Activated B cell treated with CpG ODN at 0.5 μM for 24 hours (primary cell): Measurements from ENCODE around the gene SMC4. TPM values are rescaled to one million over a fixed set of nuclear protein-coding genes. Genes with fewer than 3 reads are reported as not detected.

ENCODE experiments used
- ATAC-seq: fragments of 200-7000 bp; cut with Tn5 transposase; one replicate; pipeline ENCODE4 v1.10.0; 2021; ENCODE audit warnings: low read depth, mild to moderate bottlenecking, moderate library complexity
- CTCF ChIA-PET: fragments of 350-600 bp; sonication (Branson Sonifier 250); formaldehyde crosslinking; loops from one replicate; lab custom pipeline; 2021; ENCODE audit warnings: antibody characterized with exemption; lab: Charles Lee
- POLR2A ChIA-PET: fragments of 350-600 bp; sonication (Branson Sonifier 250); formaldehyde crosslinking; loops from one replicate; lab custom pipeline; 2021; ENCODE audit warnings: antibody characterized with exemption; lab: Charles Lee
- DNase-seq: peaks from one replicate; pipeline ENCODE4 v3.0.0; 2022
- H3K27ac Mint-ChIP-seq: one replicate; pipeline ENCODE4 v1.8.0; 2020; ENCODE audit warnings: mixed read lengths
- H3K27me3 Mint-ChIP-seq: one replicate; pipeline ENCODE4 v1.8.0; 2021; ENCODE audit warnings: mixed read lengths
- H3K36me3 Mint-ChIP-seq: one replicate; pipeline ENCODE4 v1.8.0; 2021; ENCODE audit warnings: low read depth, mixed read lengths
- H3K4me1 Mint-ChIP-seq: one replicate; pipeline ENCODE4 v1.8.0; 2021; ENCODE audit warnings: mixed read lengths
- H3K4me3 Mint-ChIP-seq: one replicate; pipeline ENCODE4 v1.8.0; 2020; ENCODE audit warnings: mild to moderate bottlenecking, mixed read lengths
- H3K9me3 Mint-ChIP-seq: one replicate; pipeline ENCODE4 v1.8.0; 2020; ENCODE audit warnings: mixed read lengths
- CTCF ChIP-seq: fragments of 200-600 bp; IDR thresholded peaks from one replicate; pipeline ENCODE4 v1.8.0; 2022; ENCODE audit warnings: antibody characterized with exemption, mild to moderate bottlenecking
- intact Hi-C: fragments of 100-400 bp; cut with micrococcal nuclease; formaldehyde crosslinking; loops from one replicate; pipeline ENCODE4 v1.15.1; 2024
- total RNA-seq: library from RNA; stranded (reverse); gene quantifications from 2 replicates; pipeline ENCODE4 v1.2.3, GENCODE V29; 2022

The SMC4 gene
- total RNA-seq, 1 donor from 2014 or later = 40.4 TPM

- intact Hi-C loops = no loop called here
- no peak for TF ChIP-seq CTCF
- Mint-ChIP-seq H3K27ac (no peak overlapping the region), H3K27me3 (no peaks in the 10 kb centered on the region), H3K4me3 (no peak overlapping the region), H3K36me3 (peaks cover 42% of the 10 kb centered on the region), H3K4me1 (peaks cover 13% of the 10 kb centered on the region), H3K9me3 (no peaks in the 10 kb centered on the region)
- CTCF ChIA-PET = no interaction called here
- POLR2A ChIA-PET = no interaction called here
- DNase-seq (no peak), ATAC-seq (no peak)
Measured at GRCh38 chr3:160374925-160375324, 24.5 kb upstream of the SMC4 start.

DNA sequence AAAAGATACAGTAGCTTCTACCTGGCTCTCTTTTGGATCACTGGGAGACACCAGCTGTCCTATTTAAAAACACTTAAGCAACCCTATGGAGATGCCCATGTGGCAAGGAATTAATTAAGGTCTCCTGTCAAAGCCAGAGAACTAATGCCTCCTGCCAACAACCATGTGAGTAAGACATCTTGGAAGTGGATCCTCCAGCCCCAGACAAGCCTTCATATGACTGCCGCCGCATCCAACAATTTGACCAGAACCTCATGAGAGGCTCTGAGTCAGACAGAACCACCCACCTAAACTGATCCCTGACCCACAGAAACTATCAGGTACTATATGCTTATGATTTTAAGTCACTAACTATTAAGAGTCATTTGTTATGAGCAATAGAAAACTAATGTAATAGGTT is 22.8 kb upstream of the SMC4 start:
- ChIA-PET POLR2A (no interaction called here), CTCF (no interaction called here)
- no peak overlapping the region for H3K4me3 Mint-ChIP-seq
- H3K36me3 Mint-ChIP-seq = peaks cover 43% of the 10 kb centered on the region
- TF ChIP-seq CTCF = no peak
- no peak overlapping the region for H3K27ac Mint-ChIP-seq
- H3K27me3 Mint-ChIP-seq = no peaks in the 10 kb centered on the region
- no peaks in the 10 kb centered on the region for H3K9me3 Mint-ChIP-seq
- no peaks in the 10 kb centered on the region for H3K4me1 Mint-ChIP-seq
- ATAC-seq (no peak), DNase-seq (no peak)
- intact Hi-C loops = no loop called here

GRCh38 chr3:160378331-160379109 is 20.9 kb upstream of the SMC4 start:
- ATAC-seq (no peak), DNase-seq (no peak)
- intact Hi-C loops = no loop called here
- POLR2A ChIA-PET = no interaction called here
- H3K4me3 Mint-ChIP-seq = no peak overlapping the region
- H3K4me1 Mint-ChIP-seq = no peaks in the 10 kb centered on the region
- TF ChIP-seq CTCF = no peak
- no peaks in the 10 kb centered on the region for H3K9me3 Mint-ChIP-seq
- H3K36me3 Mint-ChIP-seq = peaks cover 43% of the 10 kb centered on the region
- no peak overlapping the region for H3K27ac Mint-ChIP-seq
- CTCF ChIA-PET = interaction anchor here (1.1 kb wide), 1 partner anchor 9 kb away, joined by 3 read pairs; no protein-coding TSS in a partner anchor
- H3K27me3 Mint-ChIP-seq = no peaks in the 10 kb centered on the region

DNA sequence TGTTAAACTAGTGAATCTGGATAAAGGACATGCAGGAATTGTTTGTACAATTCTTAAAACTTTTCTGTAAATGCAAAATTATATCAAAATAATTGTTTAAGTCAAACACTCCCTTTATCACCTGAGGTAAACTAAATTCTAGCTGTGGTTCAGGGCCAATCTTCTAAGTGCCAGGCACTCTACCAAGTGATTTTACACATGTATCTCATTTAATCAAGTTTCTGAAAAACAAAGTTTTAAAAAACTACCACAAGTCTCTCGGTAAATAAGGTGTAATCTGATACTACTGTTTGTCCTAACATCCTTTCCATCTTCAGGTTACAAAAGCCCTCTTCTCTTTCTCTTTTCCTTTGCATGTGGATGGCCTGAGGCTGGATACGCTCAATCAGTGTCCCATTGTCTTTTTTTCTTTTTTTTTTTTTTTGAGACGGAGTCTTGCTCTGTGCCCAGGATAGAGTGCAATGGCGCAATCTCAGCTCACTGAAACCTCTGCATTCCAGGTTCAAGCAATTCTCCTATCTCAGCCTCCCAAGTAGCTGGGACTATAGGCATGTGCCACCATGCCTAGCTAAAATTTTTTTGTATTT is 19.7 kb upstream of the SMC4 start:
- ChIA-PET POLR2A (no interaction called here), CTCF (no interaction called here)
- intact Hi-C loops = no loop called here
- H3K9me3 Mint-ChIP-seq = no peaks in the 10 kb centered on the region
- no peak for DNase-seq
- H3K36me3 Mint-ChIP-seq = peaks cover 31% of the 10 kb centered on the region
- H3K4me3 Mint-ChIP-seq = no peak overlapping the region
- ATAC-seq = no peak
- no peak for TF ChIP-seq CTCF
- H3K4me1 Mint-ChIP-seq = no peaks in the 10 kb centered on the region
- H3K27me3 Mint-ChIP-seq = no peaks in the 10 kb centered on the region
- no peak overlapping the region for H3K27ac Mint-ChIP-seq

- H3K9me3 Mint-ChIP-seq = no peaks in the 10 kb centered on the region
- TF ChIP-seq CTCF = no peak
- H3K27me3 Mint-ChIP-seq = no peaks in the 10 kb centered on the region
- no peak for ATAC-seq
- H3K4me1 Mint-ChIP-seq = no peaks in the 10 kb centered on the region
- DNase-seq = no peak
- no peak overlapping the region for H3K27ac Mint-ChIP-seq
- intact Hi-C loops = no loop called here
- POLR2A ChIA-PET = no interaction called here
- peaks cover 19% of the 10 kb centered on the region for H3K36me3 Mint-ChIP-seq
- H3K4me3 Mint-ChIP-seq = no peak overlapping the region
- CTCF ChIA-PET = no interaction called here
Measured at GRCh38 chr3:160381470-160381869, 18.0 kb upstream of the SMC4 start.
